Skeletal muscle tissue (tissue), 4 donors: ENCODE results near the gene CDX2. TPM values are rescaled to one million over a fixed set of nuclear protein-coding genes. Genes with fewer than 3 reads are reported as not detected.
A peak's percentile ranks its signal among the peaks of the same experiment; 100 is the strongest.
"Not testable (repeated sequence)": the region's sequence is repeated elsewhere in the genome, so short reads cannot be mapped to it uniquely, and the experiment has no call there.

Experiments
- H3K27ac ChIP-seq: one replicate; pipeline ENCODE4 v1.7.0; 2013; ENCODE audit warnings: mild to moderate bottlenecking, low read depth, low read length, inconsistent platforms
- H3K27me3 ChIP-seq, 3 donors: one replicate each; pipeline ENCODE4 v1.7.0; 2013; ENCODE audit warnings: low read length in 3 of 3; ENCODE audit not compliant: control insufficient read depth in 3 of 3, insufficient read depth in 3 of 3
- H3K36me3 ChIP-seq, 3 donors: one replicate each; pipeline ENCODE4 v1.7.0; 2013; ENCODE audit warnings: low read length in 3 of 3; ENCODE audit not compliant: control insufficient read depth in 3 of 3, insufficient read depth in 3 of 3
- H3K4me1 ChIP-seq, 3 donors: one replicate each; pipeline ENCODE4 v1.7.0; 2013; ENCODE audit warnings: low read length in 3 of 3, mild to moderate bottlenecking in 3 of 3; ENCODE audit not compliant: control insufficient read depth in 3 of 3, insufficient read depth in 3 of 3
- H3K4me3 ChIP-seq, 3 donors: one replicate each; pipeline ENCODE4 v1.7.0; 2013; ENCODE audit warnings: low read length in 3 of 3
- H3K9ac ChIP-seq, 3 donors: one replicate each; pipeline ENCODE4 v1.7.0; 2013; ENCODE audit warnings: low read length in 3 of 3, mild to moderate bottlenecking in 3 of 3, moderate library complexity in 2 of 3, low read depth in 1 of 3
- H3K9me3 ChIP-seq, 3 donors: one replicate each; pipeline ENCODE4 v1.7.0; 2013; ENCODE audit warnings: low read length in 3 of 3; ENCODE audit not compliant: control insufficient read depth in 3 of 3
- total RNA-seq: library from RNA; depleted of rRNA; stranded (reverse); fragments of >200 nt; gene quantifications from one replicate; pipeline ENCODE4 v1.2.3, GENCODE V29; 2014
- donor health status: Osteomylitis.

The CDX2 gene
- total RNA-seq, 1 donor from 2014 or later, result not detected

DNA sequence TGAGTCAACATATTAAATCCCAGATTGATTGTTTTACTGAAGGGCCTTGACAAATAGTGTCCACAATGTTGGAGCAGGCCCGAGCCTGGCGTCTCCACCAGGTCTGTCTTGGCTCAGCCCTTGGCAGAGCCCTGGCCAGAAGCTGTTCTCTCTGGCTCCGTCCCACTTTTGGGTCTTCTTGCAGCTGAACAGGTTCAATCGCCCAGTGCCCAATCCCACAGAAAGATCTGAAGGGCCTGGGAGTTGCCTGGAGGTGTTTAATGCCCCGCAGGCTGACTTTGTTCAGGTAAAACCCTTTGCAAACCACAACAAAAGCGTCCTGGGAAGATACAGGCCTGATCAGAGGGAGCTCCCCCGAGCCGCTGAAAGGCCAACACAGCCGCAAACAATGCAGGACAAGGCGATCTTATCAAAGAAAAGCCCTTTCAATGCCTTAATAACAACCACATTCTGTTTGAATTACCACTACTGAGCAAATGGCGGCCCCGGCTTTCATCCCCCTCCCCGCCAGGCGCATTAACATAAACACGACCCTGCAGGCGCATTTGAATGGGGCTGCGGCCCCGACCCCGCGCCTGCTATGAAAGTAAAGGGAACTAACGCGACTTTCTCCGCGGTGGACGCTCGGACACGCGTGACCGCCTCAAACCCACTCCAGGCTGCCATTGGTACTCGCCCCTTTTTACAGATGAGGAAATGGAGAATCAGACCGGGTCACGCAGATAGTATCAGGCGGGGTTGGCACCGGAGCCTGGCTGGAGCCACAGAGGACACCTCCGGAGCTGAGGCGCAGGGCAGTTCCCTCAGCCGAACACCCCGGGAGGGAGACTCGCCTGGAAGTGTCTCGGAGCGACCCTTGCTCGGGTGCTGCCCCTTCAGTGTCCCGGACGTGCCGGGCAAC lies 3.1 kb downstream of the CDX2 start:
- Histone ChIP-seq H3K4me3 (no peak overlapping the region), H3K36me3 (no peaks in the 10 kb centered on the region), H3K27ac (no peak overlapping the region), H3K4me1 (peaks cover 9 to 12% (median 11%) of the 10 kb centered on the region in 3 donors), H3K27me3 (peaks cover 75 to 91% (median 82%) of the 10 kb centered on the region in 3 donors), H3K9ac (no peak overlapping the region), H3K9me3 (no peaks in the 10 kb centered on the region)

GRCh38 chr13:27965343-27965739 lies 3.8 kb downstream of the CDX2 start:
- Histone ChIP-seq H3K9ac (no peak overlapping the region), H3K36me3 (no peaks in the 10 kb centered on the region), H3K4me1 (peaks cover 12 to 15% (median 15%) of the 10 kb centered on the region in 3 donors), H3K4me3 (no peak overlapping the region), H3K27me3 (peaks cover 73 to 89% (median 81%) of the 10 kb centered on the region in 3 donors), H3K9me3 (no peaks in the 10 kb centered on the region), H3K27ac (no peak overlapping the region)

GRCh38 chr13:27964741-27965323 lies 4.3 kb downstream of the CDX2 start:
- Histone ChIP-seq H3K36me3 (no peaks in the 10 kb centered on the region), H3K27me3 (peaks cover 74 to 88% (median 81%) of the 10 kb centered on the region in 3 donors), H3K4me1 (peaks cover 16 to 20% (median 19%) of the 10 kb centered on the region in 3 donors), H3K4me3 (no peak overlapping the region), H3K9ac (no peak overlapping the region), H3K27ac (no peak overlapping the region), H3K9me3 (no peaks in the 10 kb centered on the region)

- not testable (repeated sequence) for H3K27ac ChIP-seq, H3K36me3 ChIP-seq, H3K9me3 ChIP-seq, H3K9ac ChIP-seq, H3K4me3 ChIP-seq
- Histone ChIP-seq H3K4me1 (peaks cover 15 to 20% (median 19%) of the 10 kb centered on the region in 3 donors), H3K27me3 (peaks cover 74 to 88% (median 81%) of the 10 kb centered on the region in 3 donors)
Observed at GRCh38 chr13:27964206-27964605, 4.9 kb downstream of the CDX2 start.

DNA sequence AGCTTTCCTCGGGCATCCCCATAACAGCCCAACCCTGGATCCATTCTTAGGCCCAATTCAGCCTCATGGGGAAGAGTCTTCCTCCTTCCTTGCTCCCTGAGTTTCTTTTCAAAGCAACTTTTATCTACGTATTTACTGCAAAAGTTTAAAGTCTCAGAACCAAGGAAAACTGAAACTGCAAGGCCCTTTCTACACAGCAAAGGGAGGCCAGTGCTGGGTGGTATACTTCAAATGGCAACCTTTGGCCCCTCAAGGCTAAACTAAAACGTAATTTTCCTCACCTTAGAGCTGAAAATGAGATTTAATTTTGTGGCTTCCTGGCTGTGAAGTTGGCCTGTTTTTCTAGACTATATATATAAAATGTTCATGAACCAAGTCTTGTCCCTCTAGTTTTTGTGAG lies 5.6 kb downstream of the CDX2 start:
- Histone ChIP-seq H3K36me3 (no peaks in the 10 kb centered on the region), H3K27ac (no peak overlapping the region), H3K4me1 (peaks cover 7 to 16% (median 16%) of the 10 kb centered on the region in 3 donors), H3K4me3 (no peak overlapping the region), H3K9ac (no peak overlapping the region), H3K9me3 (no peaks in the 10 kb centered on the region), H3K27me3 (peaks cover 74 to 87% (median 81%) of the 10 kb centered on the region in 3 donors)

GRCh38 chr13:27962982-27963381 lies 6.1 kb downstream of the CDX2 start:
- Histone ChIP-seq H3K4me3 (no peak overlapping the region), H3K4me1 (peaks cover 7 to 12% (median 11%) of the 10 kb centered on the region in 3 donors), H3K9me3 (no peaks in the 10 kb centered on the region), H3K36me3 (no peaks in the 10 kb centered on the region), H3K9ac (no peak overlapping the region), H3K27me3 (peaks cover 74 to 86% (median 81%) of the 10 kb centered on the region in 3 donors), H3K27ac (no peak overlapping the region)

DNA sequence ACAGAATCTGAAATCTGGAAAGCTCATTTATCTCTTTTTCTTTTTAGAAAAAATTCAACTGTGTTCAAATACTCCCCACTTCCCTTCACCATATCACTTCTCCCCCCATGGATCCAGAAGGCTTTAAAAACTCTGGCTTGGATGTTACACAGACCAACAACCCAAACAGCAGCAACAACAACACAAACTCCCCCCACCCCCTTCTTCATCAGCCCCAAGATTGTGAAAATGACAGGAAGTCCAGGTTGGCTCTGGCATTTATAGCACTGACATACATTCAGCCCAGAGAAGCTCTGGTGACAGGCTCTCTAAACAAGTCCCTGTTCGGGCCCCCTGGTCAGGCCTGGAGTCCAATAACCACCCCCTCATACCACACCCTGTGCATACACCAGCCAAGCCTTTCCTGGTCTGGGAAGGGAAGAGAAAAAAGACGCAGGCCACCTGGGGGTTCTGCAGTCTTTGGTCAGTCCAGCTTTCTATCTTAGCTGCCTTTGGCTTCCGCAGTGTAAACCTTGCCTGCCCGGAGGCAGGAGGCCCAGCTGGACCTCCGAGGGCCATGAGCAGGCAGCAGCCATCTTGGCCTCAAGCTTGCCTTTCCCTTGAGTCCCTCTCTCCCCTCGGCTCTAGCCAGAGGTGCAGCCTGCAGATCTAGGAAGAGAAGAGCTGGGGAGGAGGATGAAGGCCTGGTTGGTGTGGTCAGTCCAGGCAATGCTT lies 6.8 kb downstream of the CDX2 start:
- Histone ChIP-seq H3K9ac (no peak overlapping the region), H3K9me3 (no peaks in the 10 kb centered on the region), H3K27ac (no peak overlapping the region), H3K27me3 (peaks cover 71 to 86% (median 79%) of the 10 kb centered on the region in 3 donors), H3K36me3 (no peaks in the 10 kb centered on the region), H3K4me1 (peaks cover 7 to 10% (median 9%) of the 10 kb centered on the region in 3 donors), H3K4me3 (no peak overlapping the region)

- H3K9me3 ChIP-seq, result no peaks in the 10 kb centered on the region
- no peak overlapping the region for H3K27ac ChIP-seq
- peaks cover 65 to 83% (median 76%) of the 10 kb centered on the region in 3 donors for H3K27me3 ChIP-seq
- peaks cover 7 to 9% (median 9%) of the 10 kb centered on the region in 3 donors for H3K4me1 ChIP-seq
- no peak overlapping the region for H3K9ac ChIP-seq
- H3K4me3 ChIP-seq, result peak overlapping the region in 1 of 3 donors; percentile 63
- H3K36me3 ChIP-seq, result no peaks in the 10 kb centered on the region
Observed at GRCh38 chr13:27961227-27962085, 7.7 kb downstream of the CDX2 start.
